Measurements from ENCODE around the gene SPDYE4. TPM values are rescaled to one million over a fixed set of nuclear protein-coding genes. Genes with fewer than 3 reads are reported as not detected.

The SPDYE4 gene
- polyA plus RNA-seq, 2 donors: not detected

- 86 to 89% methylated on average over 13 of the region's 13 CpGs for WGBS, 2 donors
- Histone ChIP-seq H3K4me1 (ENCODE audit: control insufficient read depth in 2 of 2, insufficient read depth in 2 of 2, low read length in 1 of 2) (peaks cover 0 to 5% of the 10 kb centered on the region in 2 donors), H3K27me3 (ENCODE audit: control insufficient read depth in 1 of 2, insufficient read depth in 2 of 2, low read length in 2 of 2) (no peaks in the 10 kb centered on the region), H3K36me3 (ENCODE audit: control insufficient read depth in 2 of 2, insufficient read depth in 2 of 2, low read length in 1 of 2) (no peaks in the 10 kb centered on the region), H3K27ac (ENCODE audit: low read depth in 2 of 2, low read length in 1 of 2) (no peak overlapping the region), H3K4me3 (ENCODE audit: low read depth in 1 of 2, low read length in 2 of 2) (no peak overlapping the region), H3K9me3 (ENCODE audit: control insufficient read depth in 2 of 2, insufficient read depth in 1 of 2, low read depth in 1 of 2, low read length in 1 of 2) (no peaks in the 10 kb centered on the region)
Measured at GRCh38 chr17:8729860-8730259, 28.5 kb downstream of the SPDYE4 start.

GRCh38 chr17:8729421-8729820 is 28.9 kb downstream of the SPDYE4 start:
- H3K9me3 ChIP-seq (ENCODE audit: control insufficient read depth in 2 of 2, insufficient read depth in 1 of 2, low read depth in 1 of 2, low read length in 1 of 2): no peaks in the 10 kb centered on the region

GRCh38 chr17:8728971-8729370 is 29.4 kb downstream of the SPDYE4 start:
- no peaks in the 10 kb centered on the region for H3K27me3 ChIP-seq (ENCODE audit: control insufficient read depth in 1 of 2, insufficient read depth in 2 of 2, low read length in 2 of 2)
- no peaks in the 10 kb centered on the region for H3K9me3 ChIP-seq (ENCODE audit: control insufficient read depth in 2 of 2, insufficient read depth in 1 of 2, low read depth in 1 of 2, low read length in 1 of 2)
- peaks cover 0 to 5% of the 10 kb centered on the region in 2 donors for H3K4me1 ChIP-seq (ENCODE audit: control insufficient read depth in 2 of 2, insufficient read depth in 2 of 2, low read length in 1 of 2)
- WGBS, 2 donors: 79 to 80% methylated on average over 5 of the region's 5 CpGs
- no peak overlapping the region for H3K27ac ChIP-seq (ENCODE audit: low read depth in 2 of 2, low read length in 1 of 2)
- H3K36me3 ChIP-seq (ENCODE audit: control insufficient read depth in 2 of 2, insufficient read depth in 2 of 2, low read length in 1 of 2): no peaks in the 10 kb centered on the region
- H3K4me3 ChIP-seq (ENCODE audit: low read depth in 1 of 2, low read length in 2 of 2): no peak overlapping the region

More at GRCh38 chr17:8729421-8729820, 28.9 kb downstream of the SPDYE4 start:
- peaks cover 0 to 5% of the 10 kb centered on the region in 2 donors for H3K4me1 ChIP-seq (ENCODE audit: control insufficient read depth in 2 of 2, insufficient read depth in 2 of 2, low read length in 1 of 2)
- no peaks in the 10 kb centered on the region for H3K36me3 ChIP-seq (ENCODE audit: control insufficient read depth in 2 of 2, insufficient read depth in 2 of 2, low read length in 1 of 2)
- WGBS, 2 donors: 81 to 87% methylated on average over 8 of the region's 8 CpGs
- no peak overlapping the region for H3K27ac ChIP-seq (ENCODE audit: low read depth in 2 of 2, low read length in 1 of 2)
- no peaks in the 10 kb centered on the region for H3K27me3 ChIP-seq (ENCODE audit: control insufficient read depth in 1 of 2, insufficient read depth in 2 of 2, low read length in 2 of 2)
- no peak overlapping the region for H3K4me3 ChIP-seq (ENCODE audit: low read depth in 1 of 2, low read length in 2 of 2)

- no peaks in the 10 kb centered on the region for H3K36me3 ChIP-seq (ENCODE audit: control insufficient read depth in 2 of 2, insufficient read depth in 2 of 2, low read length in 1 of 2)
- 86 to 87% methylated on average over 13 of the region's 13 CpGs for WGBS, 2 donors
- H3K27ac ChIP-seq (ENCODE audit: low read depth in 2 of 2, low read length in 1 of 2): no peak overlapping the region
- H3K9me3 ChIP-seq (ENCODE audit: control insufficient read depth in 2 of 2, insufficient read depth in 1 of 2, low read depth in 1 of 2, low read length in 1 of 2): no peaks in the 10 kb centered on the region
- H3K4me3 ChIP-seq (ENCODE audit: low read depth in 1 of 2, low read length in 2 of 2): no peak overlapping the region
- H3K27me3 ChIP-seq (ENCODE audit: control insufficient read depth in 1 of 2, insufficient read depth in 2 of 2, low read length in 2 of 2): no peaks in the 10 kb centered on the region
- peaks cover 0 to 5% of the 10 kb centered on the region in 2 donors for H3K4me1 ChIP-seq (ENCODE audit: control insufficient read depth in 2 of 2, insufficient read depth in 2 of 2, low read length in 1 of 2)
Measured at GRCh38 chr17:8728251-8728938, 30.0 kb downstream of the SPDYE4 start.

- no peak overlapping the region for H3K27ac ChIP-seq (ENCODE audit: low read depth in 2 of 2, low read length in 1 of 2)
- WGBS, 2 donors: 42 to 53% methylated on average over 17 of the region's 17 CpGs
- no peaks in the 10 kb centered on the region for H3K9me3 ChIP-seq (ENCODE audit: control insufficient read depth in 2 of 2, insufficient read depth in 1 of 2, low read depth in 1 of 2, low read length in 1 of 2)
- no peaks in the 10 kb centered on the region for H3K36me3 ChIP-seq (ENCODE audit: control insufficient read depth in 2 of 2, insufficient read depth in 2 of 2, low read length in 1 of 2)
- peaks cover 0 to 5% of the 10 kb centered on the region in 2 donors for H3K4me1 ChIP-seq (ENCODE audit: control insufficient read depth in 2 of 2, insufficient read depth in 2 of 2, low read length in 1 of 2)
- no peak overlapping the region for H3K4me3 ChIP-seq (ENCODE audit: low read depth in 1 of 2, low read length in 2 of 2)
- H3K27me3 ChIP-seq (ENCODE audit: control insufficient read depth in 1 of 2, insufficient read depth in 2 of 2, low read length in 2 of 2): no peaks in the 10 kb centered on the region
Measured at GRCh38 chr17:8726941-8727555, 31.3 kb downstream of the SPDYE4 start.

- WGBS, 2 donors: 76 to 84% methylated on average over 23 of the region's 23 CpGs
- H3K4me3 ChIP-seq (ENCODE audit: low read depth in 1 of 2, low read length in 2 of 2): no peak overlapping the region
- no peaks in the 10 kb centered on the region for H3K36me3 ChIP-seq (ENCODE audit: control insufficient read depth in 2 of 2, insufficient read depth in 2 of 2, low read length in 1 of 2)
- H3K27ac ChIP-seq (ENCODE audit: low read depth in 2 of 2, low read length in 1 of 2): no peak overlapping the region
- H3K9me3 ChIP-seq (ENCODE audit: control insufficient read depth in 2 of 2, insufficient read depth in 1 of 2, low read depth in 1 of 2, low read length in 1 of 2): no peaks in the 10 kb centered on the region
- H3K27me3 ChIP-seq (ENCODE audit: control insufficient read depth in 1 of 2, insufficient read depth in 2 of 2, low read length in 2 of 2): no peaks in the 10 kb centered on the region
- peaks cover 0 to 5% of the 10 kb centered on the region in 2 donors for H3K4me1 ChIP-seq (ENCODE audit: control insufficient read depth in 2 of 2, insufficient read depth in 2 of 2, low read length in 1 of 2)
Measured at GRCh38 chr17:8725881-8726876, 32.2 kb downstream of the SPDYE4 start.

GRCh38 chr17:8724451-8724850 is 33.9 kb downstream of the SPDYE4 start:
- 94% methylated on average over 7 of the region's 7 CpGs for WGBS, 2 donors
- Histone ChIP-seq H3K27me3 (ENCODE audit: control insufficient read depth in 1 of 2, insufficient read depth in 2 of 2, low read length in 2 of 2) (no peaks in the 10 kb centered on the region), H3K4me3 (ENCODE audit: low read depth in 1 of 2, low read length in 2 of 2) (no peak overlapping the region), H3K36me3 (ENCODE audit: control insufficient read depth in 2 of 2, insufficient read depth in 2 of 2, low read length in 1 of 2) (no peaks in the 10 kb centered on the region), H3K4me1 (ENCODE audit: control insufficient read depth in 2 of 2, insufficient read depth in 2 of 2, low read length in 1 of 2) (peaks cover 0 to 5% of the 10 kb centered on the region in 2 donors), H3K27ac (ENCODE audit: low read depth in 2 of 2, low read length in 1 of 2) (no peak overlapping the region), H3K9me3 (ENCODE audit: control insufficient read depth in 2 of 2, insufficient read depth in 1 of 2, low read depth in 1 of 2, low read length in 1 of 2) (no peaks in the 10 kb centered on the region)

GRCh38 chr17:8720596-8720995 is 37.8 kb downstream of the SPDYE4 start:
- no peaks in the 10 kb centered on the region for H3K27me3 ChIP-seq (ENCODE audit: control insufficient read depth in 1 of 2, insufficient read depth in 2 of 2, low read length in 2 of 2)
- WGBS, 2 donors: 83 to 90% methylated on average over 9 of the region's 9 CpGs
- H3K4me3 ChIP-seq (ENCODE audit: low read depth in 1 of 2, low read length in 2 of 2): no peak overlapping the region

More at GRCh38 chr17:8720596-8720995, 37.8 kb downstream of the SPDYE4 start:
- H3K4me1 ChIP-seq (ENCODE audit: control insufficient read depth in 2 of 2, insufficient read depth in 2 of 2, low read length in 1 of 2): no peaks in the 10 kb centered on the region
- H3K36me3 ChIP-seq (ENCODE audit: control insufficient read depth in 2 of 2, insufficient read depth in 2 of 2, low read length in 1 of 2): no peaks in the 10 kb centered on the region
- H3K27ac ChIP-seq (ENCODE audit: low read depth in 2 of 2, low read length in 1 of 2): no peak overlapping the region
- H3K9me3 ChIP-seq (ENCODE audit: control insufficient read depth in 2 of 2, insufficient read depth in 1 of 2, low read depth in 1 of 2, low read length in 1 of 2): no peaks in the 10 kb centered on the region
